Heart left ventricle (tissue), 16 donors: ENCODE measurements around the gene RXRA. TPM values are rescaled to one million over a fixed set of nuclear protein-coding genes. Genes with fewer than 3 reads are reported as not detected.

Experiments used
- ATAC-seq, 4 donors: fragments of 200-7000 bp; cut with Tn5 transposase; one replicate each; pipeline ENCODE4 v1.9.1; 2020 to 2022; ENCODE audit warnings: moderate library complexity in 4 of 4, mild to moderate bottlenecking in 3 of 4, moderate number of reproducible peaks in 1 of 4
- DNase-seq, 5 donors: peaks; one replicate each; pipeline ENCODE4 v3.0.0-alpha.2; 2020
- H3K27ac ChIP-seq, 12 donors: fragments of 200-600 bp; sonication (generic) in 4 of 12; one replicate each; pipeline versions ENCODE4 v1.5.0 to v1.8.0; 2016 to 2022; ENCODE audit warnings: mild to moderate bottlenecking in 2 of 12
- H3K27me3 ChIP-seq, 9 donors: fragments of 200-600 bp; sonication (generic) in 2 of 9; one replicate each; pipeline versions ENCODE4 v1.5.1 to v1.8.0; 2016 to 2022; ENCODE audit warnings: mild to moderate bottlenecking in 3 of 9
- H3K36me3 ChIP-seq, 9 donors: fragments of 200-600 bp; sonication (generic) in 2 of 9; one replicate each; pipeline versions ENCODE4 v1.5.0 to v1.8.0; 2018 to 2022; ENCODE audit warnings: mild to moderate bottlenecking in 2 of 9
- H3K4me1 ChIP-seq, 12 donors: fragments of 200-600 bp; sonication (generic) in 4 of 12; one replicate each; pipeline versions ENCODE4 v1.5.0 to v1.8.0; 2016 to 2022; ENCODE audit warnings: mild to moderate bottlenecking in 3 of 12
- H3K4me3 ChIP-seq, 12 donors: fragments of 200-600 bp; sonication (generic) in 4 of 12; one replicate each; pipeline versions ENCODE4 v1.5.0 to v1.8.0; 2017 to 2022; ENCODE audit warnings: mild to moderate bottlenecking in 9 of 12, moderate library complexity in 4 of 12
- H3K9me3 ChIP-seq, 12 donors: fragments of 200-600 bp; sonication (generic) in 4 of 12; one replicate each; pipeline versions ENCODE4 v1.5.0 to v1.8.0; 2016 to 2022; ENCODE audit warnings: mild to moderate bottlenecking in 1 of 12
- POLR2A ChIP-seq, 2 donors: fragments of 450-650 bp; IDR thresholded peaks; one replicate each; pipeline ENCODE4 v1.6.1; 2017; ENCODE audit warnings: antibody characterized with exemption in 2 of 2, mild to moderate bottlenecking in 2 of 2, moderate library complexity in 2 of 2
- WGBS, 4 donors: extraction: QIAGEN DNeasy Blood & Tissue Kit in 2 of 4; methylation state at CpG; one replicate each; pipeline versions ENCODE4 v1.1.5 to v1.1.7; 2013 to 2018; 5-methylcytosine and 5-hydroxymethylcytosine counted together
- intact Hi-C, 10 donors: fragments of 100-400 bp; cut with DNase I; formaldehyde crosslinking; loops; one replicate each; pipeline versions ENCODE4 v1.11.1 to v1.14.2; 2022
- polyA plus RNA-seq, 2 donors: library from polyadenylated mRNA; stranded (reverse); fragments of 200-250 nt; gene quantifications; one replicate each; pipeline ENCODE4 v1.2.3, GENCODE V29; 2013
- total RNA-seq, 9 donors: library from RNA; depleted of rRNA in 2 of 9; stranded (reverse); fragments of >200 nt in 2 of 9; fragmentation: NEBNext Ultra II Directional in 3 of 9; extraction: Animal tissue kit (Norgen Biotek cat#: 25700) in 3 of 9; gene quantifications; one replicate each; pipeline versions ENCODE4 v1.1.0 to v1.2.4, GENCODE V29; 2016 to 2023
- TF ChIP-seq, protein P1 (sequence below), 12 donors: fragments of 200-600 bp; sonication (generic) in 4 of 12; IDR thresholded peaks; one replicate each; pipeline versions ENCODE4 v1.5.0 to v1.8.0; 2018 to 2022; ENCODE audit warnings: antibody characterized with exemption in 12 of 12, mild to moderate bottlenecking in 5 of 12
- donor health status: ischemic (EF 13 %, LVEDD 7.1; RV severe dilation, severe dysfunction).
- donor health status: healthy with polysubstance abuse.
- donor health status: DM: no; HTN: yes; CAD: no.
- donor health status: DM: no; HTN: no; CAD: no.
- donor health status: ischemic (EF 25% LVEDD 6.9; RV normal size, moderate dysfunction).
- donor health status: ischemic (EF 25% LVEDD 5.7; RV mildly dilated, moderate dysfunction).
- donor health status: healthy.
- donor health status: DM: yes; HTN: yes; CAD: no.
- donor health status: ischemic (EF 35%, LVEDD 5.7; RV mildly dilated, moderate dysfunction).
- donor health status: nonischemic (EF 11% LVEDD 7.7; RV severe dilation, severe dysfunction).
- donor health status: DM: yes; HTN: yes; CAD: no.
- donor health status: PGD.
- donor health status: ischemic (EF 29% LVEDD 5.4; RV normal size, mild dysfunction).
- donor health status: nonischemic (EF 23%, LVEDD 6.1; RV moderate dilation, normal function).

Gene RXRA
- total and polyA plus RNA-seq, 11 donors = 45.5 to 87.9 (median 54.9) TPM

DNA sequence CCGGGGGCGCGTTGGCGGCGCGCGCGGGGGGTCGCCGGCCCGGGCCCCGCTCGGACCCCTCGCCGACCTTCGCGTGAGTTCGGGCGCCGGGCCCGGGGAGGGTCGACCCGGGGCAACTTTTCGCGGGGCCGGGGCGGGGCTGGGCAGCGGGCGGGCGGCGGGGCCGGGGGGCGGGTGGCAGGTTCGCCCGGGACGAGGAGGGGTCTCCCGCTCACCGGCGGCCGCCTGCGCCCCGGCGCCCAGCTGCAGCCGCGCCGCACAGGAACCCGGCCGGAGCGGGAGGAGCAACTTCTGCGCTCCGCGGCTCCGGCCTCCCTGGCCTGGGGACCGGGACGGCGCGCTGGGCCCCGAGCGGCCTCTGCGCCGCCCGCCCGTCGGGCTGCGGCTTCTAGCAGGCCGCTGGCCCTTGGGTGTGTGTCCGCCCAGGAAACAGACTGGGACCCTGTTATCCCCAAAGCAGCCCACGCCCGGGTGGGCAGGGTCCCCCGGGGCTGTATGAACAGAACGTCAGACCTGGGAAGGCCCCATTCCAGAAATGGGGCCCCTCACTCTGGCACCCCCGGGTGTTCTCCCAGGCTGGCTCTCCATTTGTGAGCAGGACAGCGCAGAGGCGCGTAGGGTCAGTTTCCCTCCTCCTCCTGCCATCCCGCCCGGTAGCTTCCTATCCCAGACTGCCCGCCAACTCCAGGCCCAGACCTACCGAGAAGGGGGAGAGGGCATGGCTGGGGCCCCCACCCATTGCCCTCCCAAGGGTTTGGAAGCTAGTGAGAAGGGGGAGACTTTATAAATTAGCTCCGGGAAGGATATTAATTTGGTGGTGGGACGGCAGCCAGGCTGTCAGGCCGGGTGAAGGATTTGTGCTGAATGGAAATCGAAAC lies 708 bp downstream of the RXRA start:
- Histone ChIP-seq H3K4me3 (peak overlapping the region; percentile 50 to 99 (median 83)), H3K27me3 (no peaks in the 10 kb centered on the region), H3K36me3 (no peaks in the 10 kb centered on the region), H3K4me1 (peaks cover 18 to 74% (median 59%) of the 10 kb centered on the region in 12 donors), H3K9me3 (no peaks in the 10 kb centered on the region), H3K27ac (peak overlapping the region; percentile 74 to 93 (median 86))
- peak in 3 of 5 donors; percentile 42 to 74 (median 44) for DNase-seq
- peak in 2 of 4 donors; percentile 4 to 19 for ATAC-seq
- intact Hi-C loops = loop anchor here (2.0 to 10.0 kb wide), 14 partner anchors 38 to 260 kb away; partner anchors contain the start of gene BRD3 (in 1 of the 10)
- no peak for TF ChIP-seq POLR2A (IDR thresholded peaks at IDR 0.05)
- WGBS, 4 donors = 1% methylated on average over 9 to 83 of the region's 83 CpGs

DNA sequence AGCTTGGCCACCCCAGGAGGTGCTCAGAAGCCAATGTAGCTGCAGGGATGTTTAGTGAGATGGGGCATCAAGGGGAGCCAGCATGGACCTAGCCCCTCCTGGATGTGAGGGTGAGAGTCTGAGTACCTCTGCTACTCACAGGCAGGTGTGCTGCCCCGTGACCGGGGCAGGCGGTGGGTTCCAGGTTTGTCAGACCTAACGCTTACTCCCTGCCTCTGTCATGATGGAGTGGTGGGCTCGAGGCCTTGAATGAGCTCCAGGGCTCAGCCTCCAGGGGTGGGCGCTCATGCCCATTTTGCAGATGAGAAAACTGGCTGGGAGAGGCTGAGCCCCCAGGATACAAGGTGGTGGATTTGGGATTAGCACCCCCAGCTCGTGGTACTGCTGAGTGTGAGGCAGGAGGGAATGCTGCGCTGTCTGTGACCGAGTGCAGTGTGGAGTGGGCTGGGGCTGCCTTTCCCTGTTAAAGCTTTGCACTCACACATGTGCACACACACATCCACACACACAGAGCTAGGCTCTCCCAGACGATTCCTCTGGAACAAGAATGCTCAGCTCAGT lies 1.5 kb downstream of the RXRA start:
- Histone ChIP-seq H3K4me3 (peak overlapping the region; percentile 50 to 99 (median 83)), H3K4me1 (peaks cover 26 to 82% (median 67%) of the 10 kb centered on the region in 12 donors), H3K36me3 (no peaks in the 10 kb centered on the region), H3K27me3 (no peaks in the 10 kb centered on the region), H3K9me3 (no peaks in the 10 kb centered on the region), H3K27ac (peak overlapping the region; percentile 74 to 93 (median 86))
- ATAC-seq = no peak
- peak in 3 of 5 donors; percentile 25 to 48 (median 27) for DNase-seq
- WGBS, 4 donors = 25 to 35% (median 30%) methylated on average over 7 to 10 of the region's 10 CpGs
- no peak for TF ChIP-seq POLR2A (IDR thresholded peaks at IDR 0.05)
- intact Hi-C loops = loop anchor here (2.0 to 10.0 kb wide), 15 partner anchors 37 to 260 kb away; partner anchors contain the start of gene BRD3 (in 1 of the 10)

DNA sequence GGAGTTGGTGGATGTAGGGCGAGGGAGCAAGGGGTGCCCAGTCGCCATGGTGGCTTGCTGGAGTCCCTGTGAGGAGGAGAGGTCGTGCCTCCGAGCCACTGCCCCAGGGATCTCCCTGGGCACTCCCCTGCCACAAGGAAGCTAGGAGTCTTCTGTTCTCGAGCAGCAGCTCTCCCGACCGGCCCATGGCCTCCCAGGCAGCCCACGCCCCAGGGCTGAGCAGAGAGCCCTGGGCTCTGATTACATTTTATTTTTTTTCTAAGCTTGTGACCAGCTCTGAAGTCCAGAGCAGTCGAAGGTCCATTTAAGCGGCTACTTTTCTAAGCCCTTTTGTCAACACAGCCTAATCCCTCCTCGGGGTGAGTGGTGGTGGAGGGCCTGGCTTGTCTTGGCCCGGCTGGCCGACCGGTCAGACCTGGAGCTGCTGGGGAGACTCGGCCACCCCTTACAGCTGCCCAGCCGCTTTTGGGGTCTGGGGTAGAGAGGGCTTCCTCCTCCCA lies 2.1 kb downstream of the RXRA start:
- Histone ChIP-seq H3K4me1 (peaks cover 32 to 87% (median 73%) of the 10 kb centered on the region in 12 donors), H3K27ac (peak overlapping the region; percentile 30 to 93 (median 86)), H3K27me3 (no peaks in the 10 kb centered on the region), H3K36me3 (no peaks in the 10 kb centered on the region), H3K4me3 (peak overlapping the region; percentile 50 to 99 (median 83)), H3K9me3 (no peaks in the 10 kb centered on the region)
- peak in 2 of 4 donors; percentile 0 to 6 for ATAC-seq
- intact Hi-C loops = loop anchor here (2.0 to 10.0 kb wide), 12 partner anchors 39 to 261 kb away; partner anchors contain the start of gene BRD3 (in 1 of the 10)
- TF ChIP-seq, protein P1, sequence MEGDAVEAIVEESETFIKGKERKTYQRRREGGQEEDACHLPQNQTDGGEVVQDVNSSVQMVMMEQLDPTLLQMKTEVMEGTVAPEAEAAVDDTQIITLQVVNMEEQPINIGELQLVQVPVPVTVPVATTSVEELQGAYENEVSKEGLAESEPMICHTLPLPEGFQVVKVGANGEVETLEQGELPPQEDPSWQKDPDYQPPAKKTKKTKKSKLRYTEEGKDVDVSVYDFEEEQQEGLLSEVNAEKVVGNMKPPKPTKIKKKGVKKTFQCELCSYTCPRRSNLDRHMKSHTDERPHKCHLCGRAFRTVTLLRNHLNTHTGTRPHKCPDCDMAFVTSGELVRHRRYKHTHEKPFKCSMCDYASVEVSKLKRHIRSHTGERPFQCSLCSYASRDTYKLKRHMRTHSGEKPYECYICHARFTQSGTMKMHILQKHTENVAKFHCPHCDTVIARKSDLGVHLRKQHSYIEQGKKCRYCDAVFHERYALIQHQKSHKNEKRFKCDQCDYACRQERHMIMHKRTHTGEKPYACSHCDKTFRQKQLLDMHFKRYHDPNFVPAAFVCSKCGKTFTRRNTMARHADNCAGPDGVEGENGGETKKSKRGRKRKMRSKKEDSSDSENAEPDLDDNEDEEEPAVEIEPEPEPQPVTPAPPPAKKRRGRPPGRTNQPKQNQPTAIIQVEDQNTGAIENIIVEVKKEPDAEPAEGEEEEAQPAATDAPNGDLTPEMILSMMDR (IDR thresholded peaks at IDR 0.05) = no peak
- no peak for TF ChIP-seq POLR2A (IDR thresholded peaks at IDR 0.05)
- peak in 3 of 5 donors; percentile 27 to 48 (median 40) for DNase-seq
- 7 to 17% (median 10%) methylated on average over 10 to 16 of the region's 16 CpGs for WGBS, 4 donors

DNA sequence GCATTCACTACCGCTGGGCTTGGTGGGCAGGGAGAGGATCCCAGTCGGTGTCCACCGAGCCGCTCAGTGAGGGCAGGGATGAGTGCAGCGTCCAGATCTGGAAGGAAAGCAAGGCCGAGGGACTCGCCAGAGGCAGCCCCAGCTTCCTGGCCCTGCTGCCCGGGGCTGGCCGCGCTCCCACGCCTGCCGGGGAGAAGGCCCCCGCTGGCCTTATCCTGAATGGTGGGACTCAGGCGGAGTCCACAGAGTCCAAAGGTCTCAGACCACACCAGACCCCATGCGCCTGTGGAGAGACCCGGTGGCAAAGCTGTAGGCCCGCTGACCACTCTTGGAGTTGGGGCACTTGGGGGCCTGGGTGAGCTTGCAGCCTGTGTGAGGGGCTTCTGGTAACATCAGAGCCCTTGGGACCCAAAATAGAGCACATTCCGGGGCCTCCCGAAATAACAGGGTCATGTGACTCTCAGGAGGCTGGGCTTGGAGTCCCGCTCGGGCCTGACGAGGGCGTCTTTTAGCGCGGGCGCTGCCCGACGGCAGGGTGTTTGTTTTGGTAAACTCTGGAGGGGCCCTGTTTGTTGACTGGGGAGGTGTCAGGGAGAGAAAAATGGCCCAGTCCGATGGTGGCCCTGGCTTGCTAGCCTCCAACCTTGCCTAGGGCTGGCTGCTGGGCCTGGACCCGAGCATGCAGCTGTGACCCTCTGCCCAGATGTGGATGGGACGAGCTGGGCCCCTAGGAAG lies 2.8 kb downstream of the RXRA start:
- H3K27ac ChIP-seq = peak overlapping the region; percentile 30 to 93 (median 86)
- ATAC-seq (peak; percentile 18 to 53 (median 33)), DNase-seq (peak; percentile 64 to 76 (median 72))
- no peaks in the 10 kb centered on the region for H3K9me3 ChIP-seq
- H3K4me1 ChIP-seq = peaks cover 38 to 87% (median 74%) of the 10 kb centered on the region in 12 donors
- H3K36me3 ChIP-seq = no peaks in the 10 kb centered on the region
- H3K4me3 ChIP-seq = peak overlapping the region; percentile 50 to 99 (median 83)
- no peaks in the 10 kb centered on the region for H3K27me3 ChIP-seq
- intact Hi-C loops = loop anchor here (2.0 to 10.0 kb wide), 12 partner anchors 38 to 262 kb away; partner anchors contain the start of gene BRD3 (in 1 of the 10)
- TF ChIP-seq, protein P1 (IDR thresholded peaks at IDR 0.05) = peak in 3 of 12 donors; percentile 27 to 41 (median 38)
- TF ChIP-seq POLR2A (IDR thresholded peaks at IDR 0.05) = no peak
- 5 to 23% (median 10%) methylated on average over 8 to 31 of the region's 31 CpGs for WGBS, 4 donors
